SH-SY5Y (cell line): Measurements from ENCODE around the gene KRTAP4-1.

Experiments used
- GATA2 ChIP-seq: IDR thresholded peaks from 2 replicates; pipeline ENCODE4 v1.6.1; 2011; ENCODE audit warnings: mild to moderate bottlenecking, low read depth, low read length
- GATA3 ChIP-seq: IDR thresholded peaks from 2 replicates; pipeline ENCODE4 v1.6.1; 2011; ENCODE audit warnings: low read depth, mild to moderate bottlenecking, low read length, moderate library complexity

DNA sequence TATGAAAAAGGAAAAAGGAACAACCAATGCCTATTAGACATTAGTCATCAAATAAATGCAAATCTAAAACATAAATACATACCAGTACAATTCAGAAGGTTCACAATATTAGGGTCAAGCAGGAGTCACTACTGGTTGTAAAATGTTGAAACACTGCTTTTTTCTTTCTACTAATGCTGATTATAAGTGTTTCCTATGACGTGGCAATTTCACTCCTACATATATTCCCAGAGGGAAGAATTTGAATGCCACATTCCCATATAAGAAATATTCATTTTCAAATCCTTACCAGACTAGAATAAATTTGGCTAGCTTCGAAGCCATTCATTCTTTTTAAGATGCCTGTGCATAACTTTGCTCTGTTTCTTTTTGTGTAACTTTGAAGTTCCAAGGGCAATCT, 39.1 kb upstream of the KRTAP4-1 start:
- TF ChIP-seq GATA3: no peak
- TF ChIP-seq GATA2: no peak
